A204.1 (cell line): Measurements from ENCODE around the gene VPS16.

Experiments
- FAIRE-seq: peaks from 2 replicates; lab custom pipeline; 2012; peaks lifted over from hg19 to GRCh38; lab: Jason Lieb, UNC

The VPS16 gene

DNA sequence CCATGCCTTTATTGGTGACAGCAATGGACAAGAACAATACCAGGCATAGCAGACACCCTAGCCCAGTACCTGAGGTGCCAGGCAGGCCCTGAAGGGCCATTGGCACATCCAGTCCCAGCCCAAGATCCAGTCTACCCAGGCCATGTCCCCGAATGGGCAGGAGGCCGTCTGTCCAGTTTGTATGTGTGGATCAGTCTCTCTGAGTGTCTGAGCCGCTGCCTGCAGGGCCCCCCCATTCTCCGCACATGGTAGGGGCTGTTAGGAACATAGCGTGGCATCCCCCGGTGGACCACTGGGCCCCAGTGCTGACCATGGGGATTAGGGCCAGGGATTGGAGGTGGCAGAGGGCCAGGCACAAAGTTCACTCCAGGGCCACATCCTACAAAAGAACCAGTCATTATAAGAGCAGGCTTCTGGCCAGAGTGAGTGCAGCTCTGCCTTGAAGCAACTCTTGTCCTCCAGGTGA, 5.2 kb upstream of the VPS16 start:
- FAIRE-seq: no peak

DNA sequence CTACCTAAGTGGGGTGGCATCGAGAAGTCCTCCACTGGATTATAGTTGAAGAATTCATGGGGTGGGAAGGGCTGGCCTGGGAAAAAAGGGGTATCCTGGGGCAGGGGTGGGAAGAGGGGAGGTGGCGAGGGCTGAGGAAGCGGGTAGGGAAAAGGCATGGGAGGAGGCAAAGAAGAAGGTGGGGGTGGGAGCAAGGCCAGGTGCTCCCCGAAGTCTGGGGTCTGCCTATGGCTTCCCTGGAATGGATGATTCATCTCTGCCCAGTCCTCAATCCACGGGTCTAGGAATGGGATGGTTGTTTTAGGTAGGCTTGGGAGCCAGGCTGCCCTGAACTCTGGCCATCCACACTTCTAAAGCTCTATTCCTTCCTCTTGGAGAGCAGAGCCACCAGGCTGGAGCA, 4.5 kb upstream of the VPS16 start:
- no peak for FAIRE-seq

DNA sequence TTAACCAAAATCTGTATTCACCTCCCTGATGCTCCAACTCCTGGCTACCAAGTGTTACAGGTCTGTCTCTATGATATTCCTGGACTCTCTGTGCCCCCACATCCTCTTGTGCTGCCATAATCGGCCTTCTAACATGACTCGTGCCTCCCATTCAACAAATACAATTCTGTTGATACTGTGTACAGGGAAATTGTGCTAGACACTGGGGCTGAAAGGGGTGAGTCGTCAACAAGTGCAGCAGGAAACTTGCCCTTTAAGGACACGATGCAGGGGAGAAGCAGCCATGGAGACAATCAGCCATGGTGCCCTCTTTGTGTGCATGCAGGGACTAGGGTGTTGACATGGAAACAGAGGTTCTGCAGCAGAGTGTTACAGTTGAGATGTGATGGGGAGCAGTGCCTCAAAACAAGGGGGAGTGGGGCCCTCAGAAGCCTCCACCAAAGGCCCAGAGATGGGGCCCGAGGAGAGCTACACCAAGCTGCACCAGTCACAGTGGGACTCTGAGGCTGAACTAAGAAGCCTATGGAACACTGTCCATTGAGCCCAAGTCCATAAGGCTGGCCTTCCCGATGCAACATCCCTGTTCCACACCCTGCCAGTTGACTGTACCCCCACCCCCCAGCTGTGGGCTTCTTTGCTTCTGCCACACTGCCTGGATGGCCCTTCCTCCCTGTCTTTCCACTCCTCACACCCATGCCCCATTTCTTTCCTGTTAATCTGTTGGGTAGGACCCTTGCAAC, 3.2 kb upstream of the VPS16 start:
- FAIRE-seq: no peak

DNA sequence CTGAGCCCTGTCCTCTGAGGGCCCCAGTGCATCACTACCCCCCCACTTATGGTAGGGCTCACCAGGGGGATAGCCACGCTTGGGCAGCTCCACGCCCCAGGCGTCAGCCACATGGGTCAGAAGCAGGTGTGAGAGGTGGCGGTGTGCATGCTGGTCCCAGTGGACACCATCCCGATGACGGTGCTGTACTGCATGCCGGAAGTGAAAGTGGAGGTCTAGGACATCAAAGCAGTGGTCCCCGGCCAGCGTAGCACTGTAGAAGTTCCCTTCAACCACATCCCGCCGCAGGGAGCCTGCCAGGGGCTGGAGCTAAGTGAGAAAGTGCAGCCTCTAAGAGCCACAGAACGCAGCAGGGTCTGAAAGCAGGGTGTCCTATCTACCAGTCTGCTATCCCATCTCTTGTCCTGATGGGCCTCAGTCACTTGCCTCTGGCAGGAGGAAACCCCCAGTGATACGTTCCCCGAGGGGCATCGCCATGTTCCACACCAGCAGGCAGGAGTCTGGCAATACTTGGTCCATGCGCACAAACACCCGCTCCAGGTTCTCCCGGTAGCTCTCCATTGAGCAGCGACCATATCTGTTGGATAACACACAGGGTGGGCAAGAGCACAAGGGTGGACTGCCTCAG, 2.3 kb upstream of the VPS16 start:
- FAIRE-seq: no peak

DNA sequence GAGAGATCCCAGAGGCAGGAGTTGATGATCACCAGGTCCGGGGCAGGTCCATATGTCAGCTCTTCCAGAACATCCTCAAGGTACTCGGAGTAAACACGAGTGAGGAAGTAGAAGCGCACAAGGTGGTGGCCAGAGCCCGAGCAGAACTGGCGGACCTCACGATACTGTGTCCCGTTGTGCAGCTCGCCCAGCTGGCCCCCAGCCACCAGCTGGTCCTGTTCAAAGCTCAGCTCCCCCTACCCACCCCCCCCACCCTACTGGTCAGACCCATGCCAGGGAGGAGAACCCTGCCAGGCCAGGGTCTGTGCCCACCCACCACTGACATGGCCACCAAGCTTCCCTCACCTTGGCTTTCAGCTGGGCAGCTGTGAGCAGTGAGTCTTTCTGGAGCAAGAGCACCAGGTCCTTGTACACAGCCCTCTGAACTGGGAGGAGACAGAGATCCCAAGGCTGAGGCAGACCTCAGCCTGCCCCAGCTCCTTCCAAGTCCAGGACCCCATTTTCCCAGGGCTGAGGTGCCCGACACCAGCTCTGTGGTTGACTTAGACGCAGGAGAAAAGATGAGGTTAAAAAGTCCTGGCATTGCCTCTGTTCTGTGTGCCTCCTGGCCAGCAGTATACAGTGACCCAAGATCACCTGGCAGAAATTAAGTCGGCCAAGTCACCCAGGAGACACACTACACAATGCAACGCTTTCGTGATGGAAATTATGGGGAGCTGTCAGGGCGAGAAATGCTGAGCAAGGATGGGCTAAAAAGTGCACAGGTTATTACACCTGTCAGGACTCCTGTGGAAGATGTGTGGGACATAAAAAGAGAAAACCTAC, 1.5 kb upstream of the VPS16 start:
- no peak for FAIRE-seq

DNA sequence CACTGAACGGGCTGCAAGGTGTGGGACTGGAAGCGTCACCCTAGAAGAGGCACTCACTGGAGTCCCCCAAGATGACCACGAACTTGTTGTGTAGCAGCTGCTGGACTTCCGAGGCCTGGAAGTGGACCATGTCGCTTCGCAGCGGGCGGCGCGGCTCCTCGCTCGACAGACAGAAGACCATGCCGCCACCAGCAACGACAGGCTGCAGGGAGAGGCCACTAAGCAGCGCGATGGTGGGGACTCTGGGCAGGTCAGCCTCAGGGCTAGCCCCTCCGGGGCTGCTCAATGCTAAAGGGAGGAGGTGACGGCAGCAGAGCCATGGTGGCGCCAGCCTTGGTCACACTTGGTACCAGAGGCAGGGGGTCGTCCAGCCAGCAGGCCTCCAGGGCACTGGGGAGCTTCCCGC, 810 bp upstream of the VPS16 start:
- FAIRE-seq: no peak

DNA sequence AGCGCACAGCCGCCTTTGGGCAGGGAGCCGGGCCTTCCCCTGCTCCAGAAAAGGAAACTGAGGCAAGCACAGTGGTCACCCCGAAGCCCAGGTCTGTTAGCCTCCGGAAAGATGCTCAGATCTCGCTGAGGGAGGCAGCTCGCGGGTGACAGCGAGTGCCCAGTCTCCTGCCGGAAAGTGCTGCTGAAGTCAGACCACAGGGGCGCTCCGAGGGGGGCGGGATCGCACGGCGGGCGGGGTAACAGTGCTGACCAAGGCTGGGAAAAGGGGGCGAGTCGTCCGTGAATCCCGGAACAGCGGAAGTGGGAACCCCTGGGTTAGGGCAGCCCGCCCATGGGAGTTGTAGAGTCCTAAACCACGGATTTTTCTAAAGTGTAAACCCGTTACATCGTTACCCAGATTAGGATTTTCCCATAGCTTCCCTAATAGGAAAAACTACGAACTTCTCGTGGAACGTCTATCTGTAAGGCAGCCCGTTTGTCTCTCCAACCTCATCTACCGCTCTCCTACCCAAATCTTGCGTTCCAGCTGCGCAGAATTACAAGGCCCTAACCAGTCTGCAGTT, 504 bp downstream of the VPS16 start:
- no peak for FAIRE-seq

DNA sequence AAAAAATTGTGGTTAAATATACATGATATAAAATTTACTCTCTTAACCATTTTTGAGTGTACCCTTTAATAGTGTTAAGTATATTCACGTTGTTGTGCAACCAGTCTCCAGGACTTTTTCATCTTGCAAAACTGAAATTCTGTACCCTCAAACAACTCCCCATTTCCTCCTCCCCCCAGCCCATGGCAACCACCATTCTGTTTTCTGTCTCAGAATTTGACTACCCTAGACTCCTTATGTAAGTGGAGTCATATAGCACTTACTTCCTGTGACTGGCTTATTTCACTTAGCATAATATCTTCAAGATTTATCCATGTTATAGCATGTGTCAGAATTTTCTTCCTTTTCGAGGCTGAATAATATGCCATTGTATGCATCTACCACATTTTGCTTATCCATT, 5.1 kb downstream of the VPS16 start:
- FAIRE-seq: no peak

DNA sequence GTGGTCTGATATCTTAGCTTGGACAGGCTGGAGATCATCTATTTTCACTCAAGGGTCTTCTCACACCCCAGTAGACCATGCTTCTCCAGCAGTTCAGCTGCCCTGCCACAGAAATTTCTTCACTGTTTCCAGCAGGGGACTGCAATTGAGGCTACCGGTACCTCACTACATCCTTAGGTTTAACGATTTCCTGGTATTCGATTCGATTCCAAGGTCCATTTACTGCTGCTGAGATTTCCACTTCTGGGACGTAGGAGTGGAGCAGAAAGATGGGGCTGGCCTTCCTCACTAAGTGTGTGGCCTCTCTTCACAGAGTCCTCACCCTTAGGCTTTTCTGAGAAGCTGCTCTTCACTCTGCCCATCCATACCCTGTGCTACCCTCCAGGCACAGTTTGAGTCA, 6.2 kb downstream of the VPS16 start:
- FAIRE-seq: no peak

DNA sequence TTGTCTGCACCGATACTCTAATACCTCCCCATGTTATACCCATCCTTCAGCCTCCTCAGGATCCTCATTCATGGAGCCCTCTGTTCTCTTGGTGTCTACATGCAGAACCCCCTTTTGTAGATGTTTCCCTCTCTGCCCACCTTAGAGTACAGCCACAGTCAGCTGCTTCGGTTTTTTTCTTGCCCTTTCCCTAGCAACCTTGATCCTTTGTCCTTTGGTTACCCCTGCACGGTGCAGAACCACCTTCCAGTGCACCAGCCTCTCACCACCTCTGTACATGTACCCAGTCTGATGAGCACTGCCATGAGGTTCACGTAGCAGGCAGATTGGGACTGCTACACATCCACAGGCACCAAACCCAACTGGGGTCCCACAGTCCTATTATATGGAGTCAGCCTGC, 7.3 kb downstream of the VPS16 start:
- FAIRE-seq: no peak

DNA sequence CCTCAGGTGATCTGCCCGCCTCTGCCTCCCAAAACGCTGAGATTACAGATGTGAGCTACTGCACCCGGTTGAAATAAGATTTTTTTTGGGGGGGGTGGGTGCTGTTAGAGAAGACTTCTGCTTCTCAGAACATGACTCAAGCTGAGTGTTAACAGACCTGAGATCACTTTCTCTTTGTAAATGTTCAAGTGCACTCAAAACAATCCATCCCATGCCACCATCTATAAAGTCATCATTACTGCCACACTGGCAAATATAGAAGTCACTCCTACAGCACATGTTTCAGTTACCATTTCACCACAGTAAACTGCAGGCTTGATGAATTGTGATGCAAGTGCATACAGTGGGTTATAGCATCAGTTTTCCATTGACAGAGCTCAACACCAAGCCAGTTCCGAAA, 9.0 kb downstream of the VPS16 start:
- FAIRE-seq: no peak

DNA sequence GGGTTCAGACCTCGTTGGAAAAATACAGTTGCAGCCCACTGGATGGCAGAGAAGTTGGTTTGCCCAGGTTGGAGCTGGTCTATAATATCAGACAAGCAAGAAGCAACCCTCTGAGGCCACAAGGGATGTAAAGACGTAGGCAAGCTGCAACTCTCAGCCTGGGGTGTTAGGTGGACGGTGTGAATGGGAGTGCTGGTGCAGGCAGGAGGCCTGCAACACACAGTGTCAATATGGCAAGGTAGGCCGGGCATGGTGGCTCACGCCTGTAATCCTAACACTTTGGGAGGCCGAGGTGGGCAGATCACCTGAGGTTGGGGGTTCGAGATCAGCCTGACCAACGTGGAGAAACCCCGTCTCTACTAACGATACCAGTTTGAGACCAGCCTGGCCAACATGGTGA, 10.5 kb downstream of the VPS16 start:
- FAIRE-seq: no peak

DNA sequence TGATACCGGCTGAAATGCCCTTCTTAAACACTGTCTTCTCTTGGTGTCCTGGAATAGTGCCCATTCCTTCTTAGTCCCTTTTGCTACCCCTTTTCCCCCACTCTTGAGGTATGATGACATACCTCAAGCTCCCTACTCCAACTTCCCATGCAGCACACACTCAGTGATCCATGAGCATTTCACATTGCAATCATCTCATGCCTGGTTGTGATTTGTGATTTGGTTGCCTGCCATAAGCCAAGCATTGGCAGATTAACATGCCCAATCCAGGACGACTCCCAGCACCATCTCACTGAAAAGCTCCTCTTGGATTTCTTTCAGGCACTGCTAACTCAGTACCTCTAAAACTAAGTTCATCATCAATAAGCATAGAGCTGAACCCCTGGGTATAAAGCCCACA, 18.0 kb downstream of the VPS16 start:
- no peak for FAIRE-seq

DNA sequence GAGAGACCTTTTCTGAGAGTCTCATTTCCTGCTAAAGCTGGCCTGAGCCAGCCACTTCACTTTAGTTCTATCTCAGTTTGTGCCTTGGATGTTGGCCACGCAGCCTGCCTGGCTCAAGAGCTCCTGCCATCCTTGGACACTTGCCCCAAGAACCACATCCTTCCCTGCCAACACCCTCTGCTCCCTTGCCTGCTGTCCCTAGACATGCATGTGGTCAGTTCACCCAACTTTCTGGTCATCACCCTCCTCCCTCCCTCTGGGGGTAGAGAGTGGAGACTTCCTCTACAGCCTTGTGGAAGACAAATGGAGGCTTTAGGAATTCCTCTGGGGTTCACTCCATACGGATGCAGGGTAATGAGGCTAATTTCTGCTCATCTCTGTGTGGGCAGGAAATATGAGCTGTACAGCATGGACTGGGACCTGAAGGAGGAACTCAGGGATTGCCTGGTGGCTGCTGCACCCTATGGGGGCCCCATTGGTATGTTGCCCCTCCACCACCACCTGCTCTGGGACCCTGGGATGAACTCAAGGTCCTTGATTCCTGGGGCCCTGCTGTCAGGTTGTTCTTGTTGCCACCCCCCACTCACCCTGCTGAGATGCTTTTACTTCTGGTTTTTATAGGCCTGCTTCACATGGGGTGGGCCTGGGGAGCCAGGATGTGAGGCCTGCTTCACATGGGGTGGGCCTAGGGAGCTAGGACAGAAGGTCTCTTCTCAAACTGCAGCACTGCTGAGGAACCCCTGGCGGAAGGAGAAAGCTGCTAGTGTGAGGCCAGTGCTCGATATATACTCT, 19.0 kb downstream of the VPS16 start:
- no peak for FAIRE-seq

DNA sequence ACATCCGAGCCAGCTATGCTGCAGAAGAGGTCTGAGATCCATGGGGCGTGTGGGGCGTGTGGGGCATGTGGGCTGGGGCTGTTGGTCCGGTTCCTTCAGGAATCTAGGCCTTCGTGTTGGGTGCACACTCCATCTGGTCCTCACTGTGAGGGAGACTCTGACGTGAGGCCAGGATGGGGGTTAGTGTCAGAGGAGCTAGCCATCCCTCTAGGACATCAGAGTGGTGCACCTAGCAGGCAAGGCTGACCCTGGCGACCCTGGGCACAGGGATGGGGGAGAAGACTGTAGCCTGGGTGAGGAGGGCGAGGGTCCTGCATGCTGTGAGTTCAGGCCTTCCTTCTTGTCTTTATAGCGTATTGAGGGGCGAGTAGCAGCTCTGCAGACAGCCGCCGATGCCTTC, 24.1 kb downstream of the VPS16 start:
- no peak for FAIRE-seq

DNA sequence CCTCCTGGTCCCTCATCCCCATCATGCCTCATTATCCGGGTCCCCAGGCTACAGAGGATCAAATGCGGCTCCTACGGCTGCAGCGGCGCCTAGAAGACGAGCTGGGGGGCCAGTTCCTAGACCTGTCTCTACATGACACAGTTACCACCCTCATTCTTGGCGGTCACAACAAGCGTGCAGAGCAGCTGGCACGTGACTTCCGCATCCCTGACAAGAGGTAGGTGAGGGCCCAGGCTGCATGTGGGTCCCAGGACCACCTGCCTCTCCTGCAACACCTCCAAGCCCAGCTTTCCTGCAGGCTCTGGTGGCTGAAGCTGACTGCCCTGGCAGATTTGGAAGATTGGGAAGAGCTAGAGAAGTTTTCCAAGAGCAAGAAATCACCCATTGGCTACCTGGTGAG, 24.6 kb downstream of the VPS16 start:
- FAIRE-seq: no peak

DNA sequence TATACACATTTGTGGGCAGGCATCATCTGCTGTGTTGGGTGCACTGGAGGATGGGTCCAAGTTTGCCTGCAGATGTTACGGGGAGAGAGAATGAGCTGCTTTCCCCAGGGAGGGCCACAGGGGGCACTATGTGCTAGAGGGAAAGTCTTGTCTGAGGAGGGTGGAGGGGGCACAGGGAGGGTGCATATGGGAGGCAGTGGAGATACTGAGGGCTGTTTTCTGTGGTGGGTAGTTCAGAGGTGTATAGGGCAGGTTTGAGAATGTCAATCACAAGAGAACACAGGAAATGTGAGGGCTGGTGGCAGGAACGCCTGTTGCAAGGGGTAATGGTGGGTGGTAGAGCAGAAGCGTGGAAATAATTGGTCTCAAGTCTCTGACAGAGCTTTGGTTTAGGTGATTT, 25.1 kb downstream of the VPS16 start:
- no peak for FAIRE-seq

DNA sequence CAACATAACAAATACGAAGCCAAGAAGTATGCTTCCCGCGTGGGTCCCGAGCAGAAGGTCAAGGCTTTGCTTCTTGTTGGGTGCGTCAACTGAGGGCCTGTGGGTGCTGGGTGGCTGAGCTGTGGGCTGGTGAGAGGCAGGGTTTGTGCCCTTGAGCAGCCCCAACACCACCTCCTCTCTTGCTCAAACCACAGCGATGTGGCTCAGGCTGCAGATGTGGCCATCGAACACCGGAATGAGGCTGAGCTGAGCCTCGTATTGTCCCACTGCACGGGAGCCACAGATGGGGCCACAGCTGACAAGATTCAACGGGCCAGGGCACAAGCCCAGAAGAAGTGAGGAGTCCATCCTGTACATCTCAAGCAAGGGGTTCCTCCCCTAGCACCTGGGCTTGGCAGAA, 25.7 kb downstream of the VPS16 start:
- no peak for FAIRE-seq

DNA sequence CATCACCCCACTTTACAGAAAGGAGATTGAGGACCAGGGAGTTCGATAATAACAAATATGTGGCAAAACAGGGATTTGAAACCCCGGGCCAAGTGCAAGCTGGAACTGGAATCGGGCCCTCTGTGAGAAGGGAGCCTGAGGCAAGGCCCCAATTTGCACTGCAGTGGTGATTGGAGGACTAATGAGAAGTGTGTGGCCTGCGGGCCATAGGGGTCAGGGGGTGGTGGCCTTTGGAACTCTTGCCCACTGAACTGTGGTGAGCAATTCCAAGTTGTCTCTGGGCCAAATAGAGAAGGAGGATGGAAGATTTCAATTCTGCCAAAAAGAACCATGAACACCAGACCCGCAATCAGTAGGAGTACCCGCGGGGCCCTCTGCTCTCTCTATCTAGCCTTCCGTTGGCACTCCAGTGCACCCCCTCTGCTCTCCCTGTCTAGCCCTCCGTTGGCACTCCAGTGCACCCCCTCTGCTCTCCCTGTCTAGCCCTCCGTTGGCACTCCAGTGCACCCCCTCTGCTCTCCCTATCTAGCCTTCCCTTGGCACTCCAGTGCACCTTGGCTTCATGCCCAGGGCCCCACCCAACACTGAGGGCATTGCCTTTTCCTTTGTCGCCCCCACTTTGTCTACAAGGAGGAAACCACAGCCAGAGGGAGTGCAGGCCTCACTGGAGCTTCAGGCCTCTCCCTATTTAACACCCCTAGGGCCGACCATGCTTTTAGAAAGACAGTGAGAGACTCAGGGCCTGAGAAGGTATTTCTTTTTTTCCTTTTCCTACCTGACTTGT, 26.7 kb downstream of the VPS16 start:
- no peak for FAIRE-seq

DNA sequence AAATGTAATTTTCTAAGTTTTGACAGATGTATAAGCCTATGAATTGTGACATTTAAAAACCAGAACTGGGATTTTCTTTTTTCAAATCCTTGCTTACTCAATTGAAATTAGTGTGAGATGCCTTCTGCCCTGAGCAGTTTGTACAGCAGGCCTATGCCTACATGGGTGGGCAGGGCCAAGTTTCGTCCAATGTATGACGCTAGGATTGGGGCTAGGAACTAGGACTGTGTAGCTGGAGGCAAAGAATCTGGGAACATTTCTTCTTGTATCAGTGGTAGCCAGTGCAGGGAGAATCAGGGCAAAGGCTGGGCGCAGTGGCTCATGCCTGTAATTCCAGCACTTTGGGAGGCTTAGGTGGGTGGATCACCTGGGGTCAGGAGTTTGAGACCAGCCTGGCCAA, 28.8 kb downstream of the VPS16 start:
- FAIRE-seq: no peak

DNA sequence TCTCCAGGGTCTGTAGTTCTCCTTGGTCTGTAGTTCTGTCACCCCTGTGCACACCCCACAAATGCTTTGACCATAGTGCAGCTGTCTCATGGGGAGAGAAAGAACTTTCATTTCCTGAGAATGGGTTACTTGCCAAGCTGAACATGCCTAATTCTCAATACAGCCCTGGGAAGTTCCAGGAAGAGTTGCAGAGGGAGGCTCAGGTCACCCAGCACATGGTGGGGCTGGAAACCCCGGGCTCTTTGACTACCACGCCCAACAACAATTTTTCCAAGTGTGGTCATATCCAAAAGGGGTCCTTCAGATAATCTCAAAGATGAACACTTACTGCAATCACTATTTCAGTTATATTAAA, 30.5 kb downstream of the VPS16 start:
- no peak for FAIRE-seq
